Measurements from ENCODE around the gene YOD1.

YOD1 gene

GRCh38 chr1:207055386-207056001 is 4.5 kb upstream of the YOD1 start:
- no peak overlapping the region for H3K27ac ChIP-seq
- TF ChIP-seq, protein P1, sequence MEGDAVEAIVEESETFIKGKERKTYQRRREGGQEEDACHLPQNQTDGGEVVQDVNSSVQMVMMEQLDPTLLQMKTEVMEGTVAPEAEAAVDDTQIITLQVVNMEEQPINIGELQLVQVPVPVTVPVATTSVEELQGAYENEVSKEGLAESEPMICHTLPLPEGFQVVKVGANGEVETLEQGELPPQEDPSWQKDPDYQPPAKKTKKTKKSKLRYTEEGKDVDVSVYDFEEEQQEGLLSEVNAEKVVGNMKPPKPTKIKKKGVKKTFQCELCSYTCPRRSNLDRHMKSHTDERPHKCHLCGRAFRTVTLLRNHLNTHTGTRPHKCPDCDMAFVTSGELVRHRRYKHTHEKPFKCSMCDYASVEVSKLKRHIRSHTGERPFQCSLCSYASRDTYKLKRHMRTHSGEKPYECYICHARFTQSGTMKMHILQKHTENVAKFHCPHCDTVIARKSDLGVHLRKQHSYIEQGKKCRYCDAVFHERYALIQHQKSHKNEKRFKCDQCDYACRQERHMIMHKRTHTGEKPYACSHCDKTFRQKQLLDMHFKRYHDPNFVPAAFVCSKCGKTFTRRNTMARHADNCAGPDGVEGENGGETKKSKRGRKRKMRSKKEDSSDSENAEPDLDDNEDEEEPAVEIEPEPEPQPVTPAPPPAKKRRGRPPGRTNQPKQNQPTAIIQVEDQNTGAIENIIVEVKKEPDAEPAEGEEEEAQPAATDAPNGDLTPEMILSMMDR (conservative IDR thresholded peaks at IDR 0.05) = no peak

GRCh38 chr1:207054491-207054890 is 3.5 kb upstream of the YOD1 start:
- TF ChIP-seq, protein P1 (conservative IDR thresholded peaks at IDR 0.05) = no peak
- peak overlapping the region; percentile 95; the same call in 1 of the 2 replicates for H3K27ac ChIP-seq

DNA sequence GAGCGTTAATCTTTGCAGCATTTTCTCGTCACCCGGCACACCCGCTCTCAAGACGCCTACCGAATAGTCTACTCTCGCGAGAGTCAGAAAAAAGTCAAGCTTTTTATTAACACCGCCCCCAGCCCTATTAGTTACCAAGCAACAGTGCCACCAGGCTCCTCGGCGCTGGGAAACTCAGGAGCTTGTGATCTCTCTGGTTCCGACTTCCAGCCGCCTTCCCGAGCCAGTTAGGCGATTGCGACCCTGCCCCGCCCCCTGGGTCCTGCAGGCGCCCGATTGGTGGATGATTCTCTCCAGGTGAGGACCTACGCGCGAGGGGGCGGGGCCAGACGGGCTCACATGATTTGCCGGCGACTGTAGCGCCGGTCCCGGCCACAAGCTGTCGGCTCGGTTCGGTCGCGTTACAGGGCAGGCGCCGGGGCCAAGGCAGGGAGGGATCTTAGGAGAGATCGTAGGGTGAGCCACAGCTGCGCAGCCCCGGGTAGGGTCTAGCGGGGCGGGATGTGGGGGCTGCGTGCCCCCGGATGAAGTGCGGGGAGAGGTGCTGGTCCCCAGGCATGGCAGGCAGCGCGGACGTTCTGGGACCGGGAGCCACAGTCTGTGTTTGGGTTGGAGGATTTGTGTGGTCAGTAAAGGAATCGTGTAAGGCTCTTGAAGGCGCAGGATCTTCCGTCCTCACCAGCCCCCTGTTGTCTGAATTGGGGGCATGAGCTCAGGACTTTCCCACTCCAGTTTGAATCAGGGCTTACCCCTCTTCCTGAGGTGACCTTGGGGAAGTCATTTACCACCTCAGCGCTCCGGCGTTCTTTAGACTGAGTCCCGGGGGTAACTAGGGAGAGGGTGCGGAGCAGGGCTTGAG is 2.1 kb upstream of the YOD1 start, which contains the start of gene PFKFB2:
PFKFB2 (plus strand) TSS at position 365 of the 859 bp plus-strand sequence. CDS start 1,443 bp downstream, outside the sequence.
- TF ChIP-seq, protein P1 (conservative IDR thresholded peaks at IDR 0.05) = peak; percentile 32
- peak within 1 kb of the TSS; percentile 95 for H3K27ac ChIP-seq

DNA sequence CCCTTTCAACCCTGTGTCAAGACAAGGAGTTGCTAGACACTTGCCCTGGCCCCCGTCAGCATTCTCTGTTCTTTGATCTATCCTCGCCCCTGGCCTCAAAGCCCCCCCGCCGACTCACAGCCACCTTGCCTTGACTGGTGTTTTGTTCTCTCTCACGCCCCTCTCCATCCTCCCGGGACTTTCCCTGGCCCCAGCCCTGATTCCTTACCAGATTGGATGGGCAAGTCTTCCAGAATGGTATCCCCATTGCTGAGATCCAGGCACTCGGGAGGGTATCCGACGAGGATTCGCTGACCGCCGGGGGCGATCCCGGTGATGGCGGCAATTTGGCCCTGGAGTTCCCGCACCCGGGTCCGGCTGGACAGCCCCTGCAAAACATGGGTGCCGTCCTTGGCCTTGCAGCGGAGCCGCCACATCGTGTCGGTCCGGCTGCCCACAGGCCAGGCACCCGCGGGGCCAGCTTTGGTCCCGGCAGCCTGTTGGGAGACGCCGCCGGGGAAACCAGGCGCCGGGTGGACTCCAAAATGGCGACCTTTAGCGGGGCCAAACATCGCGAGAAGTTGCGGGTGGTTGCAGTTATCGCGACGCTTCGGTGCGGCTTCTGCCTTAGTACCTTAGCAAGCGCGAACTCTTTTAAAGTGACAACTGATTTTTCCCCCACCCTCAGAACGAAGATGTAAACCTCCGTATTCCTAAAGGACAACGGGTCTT is 373 bp downstream of the YOD1 start:
- peak overlapping the region; percentile 95 for H3K27ac ChIP-seq
- TF ChIP-seq, protein P1 (conservative IDR thresholded peaks at IDR 0.05) = no peak

GRCh38 chr1:207049974-207050391 is 1.0 kb downstream of the YOD1 start:
- TF ChIP-seq, protein P1 (conservative IDR thresholded peaks at IDR 0.05) = peak; percentile 84
- peak overlapping the region; percentile 95 for H3K27ac ChIP-seq

- H3K27ac ChIP-seq = peak overlapping the region; percentile 95
- TF ChIP-seq, protein P1 (conservative IDR thresholded peaks at IDR 0.05) = no peak
Observed at GRCh38 chr1:207049514-207049913, 1.5 kb downstream of the YOD1 start.

DNA sequence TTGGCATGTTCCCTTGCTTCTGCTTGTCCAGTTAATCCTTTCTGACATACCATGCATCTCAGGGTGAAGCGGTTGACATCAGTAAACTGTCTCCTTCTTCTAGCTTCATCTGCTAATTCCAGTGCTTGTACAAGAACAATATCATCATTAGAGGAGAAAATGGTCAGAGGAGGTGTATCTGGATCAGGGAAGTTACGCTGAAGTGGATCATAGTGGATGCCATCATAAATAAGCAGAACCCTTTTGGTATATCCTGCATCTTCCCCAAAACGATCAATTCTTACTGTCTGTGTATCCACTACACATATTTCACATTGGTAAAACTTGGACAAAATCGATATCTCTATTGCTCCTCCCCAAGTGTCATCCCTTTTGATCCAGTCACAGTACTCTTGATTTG is 2.0 kb downstream of the YOD1 start:
- TF ChIP-seq, protein P1 (conservative IDR thresholded peaks at IDR 0.05) = no peak
- H3K27ac ChIP-seq = peak overlapping the region; percentile 95
